Rectal smooth muscle tissue (tissue), 1 donor: ENCODE results near the gene KRTAP2-2.
"Not testable (repeated sequence)": the region's sequence is repeated elsewhere in the genome, so short reads cannot be mapped to it uniquely, and the experiment has no call there.

Experiments used
- H3K27ac ChIP-seq: one replicate; pipeline ENCODE4 v1.7.0; 2013; ENCODE audit warnings: low read depth, low read length, inconsistent platforms
- H3K27me3 ChIP-seq: one replicate; pipeline ENCODE4 v1.7.0; 2013; ENCODE audit warnings: low read length; ENCODE audit not compliant: control insufficient read depth, insufficient read depth
- H3K36me3 ChIP-seq: one replicate; pipeline ENCODE4 v1.7.0; 2013; ENCODE audit warnings: low read length; ENCODE audit not compliant: control insufficient read depth, insufficient read depth
- H3K4me1 ChIP-seq: one replicate; pipeline ENCODE4 v1.7.0; 2013; ENCODE audit warnings: low read length; ENCODE audit not compliant: control insufficient read depth, insufficient read depth
- H3K4me3 ChIP-seq: one replicate; pipeline ENCODE4 v1.7.0; 2013; ENCODE audit warnings: low read length
- H3K9ac ChIP-seq: one replicate; pipeline ENCODE4 v1.7.0; 2013; ENCODE audit warnings: low read length

The KRTAP2-2 gene

DNA sequence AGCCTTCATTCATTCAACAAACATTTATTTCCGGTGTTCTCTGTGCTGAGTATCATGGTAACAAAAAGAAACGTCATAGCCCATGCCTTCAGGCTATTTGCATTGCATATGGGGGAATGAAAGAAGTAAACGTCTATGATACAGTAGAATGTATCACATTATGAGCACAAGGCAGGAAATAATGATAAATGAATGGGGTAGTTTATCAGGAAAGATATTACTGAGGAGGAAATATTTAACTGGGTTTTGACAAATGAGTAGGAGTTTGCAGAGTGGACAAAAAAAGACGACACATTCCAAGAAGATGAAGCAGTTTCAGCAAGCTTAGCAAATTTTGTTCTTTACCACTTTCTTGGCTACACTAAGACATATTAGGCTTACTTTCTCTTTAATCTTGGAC is 27.6 kb upstream of the KRTAP2-2 start:
- Histone ChIP-seq H3K9ac (no peak overlapping the region), H3K27me3 (no peaks in the 10 kb centered on the region), H3K4me3 (no peak overlapping the region), H3K36me3 (no peaks in the 10 kb centered on the region), H3K4me1 (no peaks in the 10 kb centered on the region), H3K27ac (no peak overlapping the region)

DNA sequence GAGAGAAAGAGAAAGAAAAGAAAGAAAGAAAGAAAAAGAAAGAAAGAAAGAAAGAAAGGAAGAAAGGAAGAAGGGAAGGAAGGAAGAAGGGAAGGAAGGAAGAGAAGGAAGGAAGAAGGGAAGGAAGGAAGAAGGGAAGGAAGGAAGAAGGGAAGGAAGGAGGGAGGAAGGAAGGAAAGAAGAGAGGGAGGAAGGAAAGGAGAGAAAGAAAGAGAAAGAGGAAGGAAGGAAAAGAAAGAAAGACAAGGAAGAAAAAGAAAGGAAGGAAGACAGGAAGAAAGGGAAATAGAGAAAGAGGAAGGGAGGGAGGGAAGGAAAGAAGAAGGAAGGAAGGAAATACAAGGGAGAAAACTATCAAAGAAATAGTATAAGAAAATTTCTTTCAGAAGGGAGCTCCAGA is 21.8 kb upstream of the KRTAP2-2 start:
- Histone ChIP-seq H3K9ac (no peak overlapping the region), H3K4me3 (no peak overlapping the region), H3K27ac (no peak overlapping the region), H3K27me3 (no peaks in the 10 kb centered on the region), H3K36me3 (no peaks in the 10 kb centered on the region), H3K4me1 (no peaks in the 10 kb centered on the region)

DNA sequence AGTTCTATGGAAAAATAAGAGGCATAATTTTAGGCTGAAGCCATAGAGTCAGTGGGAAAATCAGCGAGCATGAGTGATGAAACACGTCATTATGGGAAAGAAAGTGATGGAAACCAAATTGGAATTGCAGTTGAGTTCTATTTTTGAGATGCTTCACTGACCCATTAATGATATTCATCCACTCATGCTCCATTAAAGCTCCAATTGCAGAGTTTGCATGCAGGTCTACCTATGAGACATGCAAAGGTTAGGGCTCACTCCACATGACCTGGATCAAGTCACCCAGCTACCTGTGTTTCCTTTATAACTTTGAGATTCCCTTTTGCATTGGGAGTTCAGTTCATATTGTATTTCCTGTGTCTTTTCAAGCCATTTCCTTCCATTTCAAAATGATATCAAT is 18.6 kb upstream of the KRTAP2-2 start:
- Histone ChIP-seq H3K4me3 (no peak overlapping the region), H3K27ac (no peak overlapping the region), H3K4me1 (no peaks in the 10 kb centered on the region), H3K9ac (no peak overlapping the region), H3K27me3 (no peaks in the 10 kb centered on the region), H3K36me3 (no peaks in the 10 kb centered on the region)

DNA sequence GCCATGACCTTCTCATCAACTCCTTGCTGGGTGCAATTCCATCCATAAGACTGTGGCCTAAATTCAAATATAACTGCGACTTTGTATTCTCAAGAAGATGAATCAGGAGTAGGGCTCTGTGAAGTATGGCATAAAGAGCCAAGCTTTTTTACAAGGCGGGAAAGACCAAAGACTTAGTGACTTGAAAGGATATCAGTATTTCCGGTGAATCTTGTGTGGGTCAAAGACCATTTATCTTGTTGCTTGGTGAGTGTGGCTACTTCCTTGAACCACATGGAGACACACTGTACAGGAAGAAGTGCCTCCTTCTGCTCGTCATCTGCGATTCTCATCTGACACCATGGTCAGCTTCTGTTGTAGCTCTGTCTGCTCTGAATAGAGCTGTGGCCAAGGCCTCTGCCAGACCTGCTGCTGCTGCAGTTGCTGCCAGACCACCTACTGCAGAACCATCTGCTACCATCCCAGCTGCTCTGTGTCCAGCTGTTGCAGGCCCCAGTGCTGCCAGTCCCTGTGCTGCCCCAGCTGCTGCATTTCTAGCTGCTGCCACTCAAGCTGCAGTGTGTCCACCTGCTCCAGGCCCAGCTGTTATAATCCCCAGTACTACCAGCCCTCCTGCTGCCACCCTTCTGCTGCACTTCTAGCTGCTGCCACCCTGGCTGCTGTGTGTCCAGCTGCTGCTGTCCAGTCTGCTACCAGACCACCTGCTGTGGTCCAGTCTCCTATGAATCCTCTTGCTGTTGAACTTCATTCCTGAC is 16.8 kb upstream of the KRTAP2-2 start:
- no peaks in the 10 kb centered on the region for H3K4me1 ChIP-seq
- H3K27ac ChIP-seq: no peak overlapping the region
- no peak overlapping the region for H3K4me3 ChIP-seq
- no peaks in the 10 kb centered on the region for H3K27me3 ChIP-seq
- no peak overlapping the region for H3K9ac ChIP-seq
- no peaks in the 10 kb centered on the region for H3K36me3 ChIP-seq

DNA sequence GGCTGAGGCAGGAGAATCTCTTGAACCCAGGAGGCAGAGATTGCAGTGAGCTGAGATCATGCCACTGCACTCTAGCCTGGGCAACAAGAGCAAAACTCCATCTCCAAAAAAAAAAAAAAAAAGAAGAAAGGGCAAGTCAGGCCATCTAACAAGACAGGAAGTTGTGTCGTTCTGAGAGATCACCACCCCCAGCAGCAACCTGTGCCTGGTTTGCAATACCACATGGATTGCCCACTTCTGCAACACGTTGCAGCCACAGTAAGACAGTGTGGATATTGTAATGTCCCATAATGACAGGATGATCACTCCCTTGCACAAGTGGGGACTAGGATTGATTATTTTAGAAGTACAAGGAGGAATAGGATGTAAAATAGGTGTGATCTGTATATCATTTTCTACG is 14.0 kb upstream of the KRTAP2-2 start:
- Histone ChIP-seq H3K9ac (no peak overlapping the region), H3K27ac (no peak overlapping the region), H3K4me1 (no peaks in the 10 kb centered on the region), H3K4me3 (no peak overlapping the region), H3K27me3 (no peaks in the 10 kb centered on the region), H3K36me3 (no peaks in the 10 kb centered on the region)

DNA sequence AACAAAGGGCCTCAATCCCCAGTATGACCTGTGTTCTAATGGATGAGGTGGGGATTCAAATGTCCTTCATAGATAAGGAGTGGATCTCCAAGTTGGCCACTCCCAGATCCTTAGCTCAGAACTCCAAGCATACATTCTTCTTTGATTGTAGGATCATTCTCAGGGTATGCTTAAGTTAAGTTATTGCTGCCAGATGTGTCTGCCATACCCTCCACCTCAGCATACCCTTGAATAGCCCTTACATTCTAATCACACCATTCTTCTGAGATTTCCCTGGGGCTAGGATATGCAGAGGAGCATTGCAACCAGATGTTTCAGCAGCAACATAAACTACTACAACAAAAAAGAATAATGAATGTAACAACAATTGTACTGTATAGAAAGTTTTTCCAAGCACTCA is 12.3 kb upstream of the KRTAP2-2 start:
- Histone ChIP-seq H3K9ac (no peak overlapping the region), H3K27ac (no peak overlapping the region), H3K4me1 (no peaks in the 10 kb centered on the region), H3K4me3 (no peak overlapping the region), H3K27me3 (no peaks in the 10 kb centered on the region), H3K36me3 (no peaks in the 10 kb centered on the region)

DNA sequence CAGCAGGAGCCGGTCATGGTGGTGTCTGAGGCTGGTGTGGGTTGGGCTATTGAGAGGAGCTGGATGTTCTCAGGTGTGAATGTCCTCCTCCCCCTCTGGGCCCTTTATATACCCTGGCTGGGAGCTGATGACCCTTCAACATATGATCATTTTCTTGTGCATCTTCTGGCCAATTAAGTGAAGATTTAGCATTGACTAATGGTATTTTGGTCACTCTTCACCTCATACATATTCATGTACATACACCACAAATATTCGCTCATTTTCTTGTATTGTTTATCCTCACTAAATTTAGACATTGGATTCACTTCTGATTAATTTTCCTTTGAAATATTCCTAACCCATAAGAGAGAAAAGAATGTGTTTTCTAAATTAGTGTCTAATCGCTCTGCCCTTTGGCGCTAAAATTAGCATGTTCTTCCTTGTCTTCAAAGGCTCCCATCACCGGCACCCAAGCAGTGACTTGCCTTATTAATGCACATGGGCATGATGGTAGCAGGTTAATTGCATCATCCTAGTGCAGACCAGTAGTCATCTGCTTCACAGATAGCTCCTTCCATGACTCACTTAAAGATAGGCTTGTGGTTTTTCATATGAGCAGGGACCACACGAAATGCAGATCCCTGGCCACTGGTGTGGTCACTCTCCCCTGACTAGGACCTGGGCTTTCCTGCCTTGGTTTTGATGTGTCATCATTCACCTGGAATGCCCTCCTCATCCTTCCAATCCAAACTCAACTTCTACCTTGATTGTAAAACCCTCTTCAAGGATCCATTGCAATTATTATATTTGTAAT is 11.0 kb upstream of the KRTAP2-2 start, which contains the start of gene KRTAP2-4:
TSS of gene KRTAP2-4 (minus strand) at position 51 of the 796 bp plus-strand sequence. CDS start at position 17, 34 bp downstream.
- no peak within 1 kb of the TSS for H3K27ac ChIP-seq
- H3K27me3 ChIP-seq: no peaks in the 10 kb centered on the region
- H3K36me3 ChIP-seq: no peaks in the 10 kb centered on the region
- H3K9ac ChIP-seq: no peak within 1 kb of the TSS
- no peaks in the 10 kb centered on the region for H3K4me1 ChIP-seq
- H3K4me3 ChIP-seq: no peak within 1 kb of the TSS

DNA sequence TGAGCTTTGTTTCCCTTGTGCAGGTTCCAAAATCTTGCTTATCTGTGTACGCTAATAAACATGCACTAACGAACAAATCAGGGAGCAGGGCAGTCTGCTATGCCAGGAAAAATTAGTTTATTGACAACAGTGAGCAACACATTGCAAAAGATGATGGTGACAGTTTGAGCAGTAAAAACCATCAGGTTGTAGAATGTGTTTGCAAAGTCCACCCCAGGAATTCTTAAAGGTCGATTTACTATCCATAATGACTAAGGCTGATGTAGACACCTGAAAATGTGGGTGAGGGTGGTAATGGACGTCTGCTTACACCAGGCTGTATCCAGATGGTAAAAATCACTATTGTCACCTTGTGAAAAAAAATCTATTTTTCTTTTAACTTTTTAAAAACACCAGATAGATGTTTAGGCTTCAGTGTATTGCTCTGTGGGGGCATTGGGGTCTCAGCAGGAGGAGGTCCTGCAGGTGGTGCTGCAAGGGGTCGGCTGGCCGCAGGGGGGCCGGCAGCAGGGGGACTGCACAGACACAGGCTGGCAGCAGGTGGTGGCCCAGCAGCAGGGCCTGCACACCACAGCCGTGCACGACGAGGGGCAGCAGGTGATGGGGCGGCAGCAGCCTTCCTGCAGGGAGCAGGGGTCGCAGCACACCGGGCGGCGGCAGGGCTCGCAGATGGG is 10.1 kb upstream of the KRTAP2-2 start:
- not testable (repeated sequence) for H3K9ac ChIP-seq, H3K4me3 ChIP-seq, H3K36me3 ChIP-seq, H3K4me1 ChIP-seq, H3K27me3 ChIP-seq, H3K27ac ChIP-seq

DNA sequence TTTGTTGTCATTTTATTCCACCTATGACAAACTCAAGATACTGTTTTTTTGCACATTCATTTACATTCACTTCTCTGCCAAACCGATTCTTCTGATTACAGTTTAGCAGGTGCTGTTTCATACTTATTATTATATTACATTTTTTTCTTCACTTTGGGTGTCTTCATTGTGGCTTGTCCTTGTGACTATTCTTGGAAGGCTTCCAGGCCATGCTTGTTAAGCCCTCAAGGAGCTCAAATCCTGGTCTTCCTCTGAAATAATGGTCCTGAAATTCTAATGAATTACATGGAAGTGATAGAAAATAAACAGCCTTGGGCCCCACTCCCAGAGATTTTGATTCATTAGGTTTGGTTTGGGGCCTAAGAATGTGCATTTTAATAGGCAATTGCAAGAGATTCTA is 9.3 kb upstream of the KRTAP2-2 start:
- no peak overlapping the region for H3K4me3 ChIP-seq
- H3K27me3 ChIP-seq: peaks cover 2% of the 10 kb centered on the region
- no peaks in the 10 kb centered on the region for H3K4me1 ChIP-seq

DNA sequence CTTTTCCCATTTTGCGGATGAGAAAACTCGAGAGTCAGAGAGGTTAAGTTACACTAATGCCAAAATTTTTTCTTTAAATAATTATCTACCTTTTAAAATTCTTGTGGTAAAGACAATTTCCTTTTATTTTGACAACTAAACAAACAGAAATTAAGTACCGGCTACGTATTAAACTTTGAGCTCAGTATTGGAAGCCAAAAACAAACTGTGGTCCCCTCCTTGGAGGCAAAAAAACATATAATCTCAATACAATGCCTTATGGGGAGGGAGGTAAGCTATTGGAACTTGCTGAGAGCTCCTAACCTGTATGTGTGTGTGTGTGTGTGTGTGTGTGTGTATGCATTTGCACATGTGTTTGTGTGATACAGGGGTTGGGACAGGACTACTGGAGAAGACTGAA is 8.4 kb upstream of the KRTAP2-2 start:
- H3K27ac ChIP-seq: no peak overlapping the region
- peaks cover 3% of the 10 kb centered on the region for H3K27me3 ChIP-seq
- no peak overlapping the region for H3K9ac ChIP-seq
- no peaks in the 10 kb centered on the region for H3K4me1 ChIP-seq
- no peak overlapping the region for H3K4me3 ChIP-seq
- H3K36me3 ChIP-seq: no peaks in the 10 kb centered on the region

More for the DNA sequence above, 9.3 kb upstream of the KRTAP2-2 start:
- Histone ChIP-seq H3K27ac (no peak overlapping the region), H3K36me3 (no peaks in the 10 kb centered on the region), H3K9ac (no peak overlapping the region)

DNA sequence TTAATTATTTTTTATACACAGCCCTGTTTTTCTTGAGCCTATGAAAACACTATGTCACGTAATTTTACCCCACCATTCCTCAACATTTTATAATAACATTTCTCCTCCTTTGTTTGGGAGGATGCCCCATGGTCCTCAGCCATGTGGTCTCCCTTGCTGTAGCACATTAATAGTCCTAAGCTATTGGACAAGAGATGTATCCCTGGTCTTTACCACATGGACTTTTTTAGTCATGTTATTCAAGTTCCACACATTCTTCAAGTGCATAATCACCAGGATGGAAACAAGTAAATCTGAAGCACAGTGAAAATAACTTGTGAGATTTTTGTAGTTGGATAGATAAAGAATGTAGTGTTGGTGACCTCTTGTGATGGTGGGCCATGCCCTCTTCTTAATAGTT is 6.9 kb upstream of the KRTAP2-2 start:
- H3K27me3 ChIP-seq: peaks cover 3% of the 10 kb centered on the region
- H3K4me1 ChIP-seq: no peaks in the 10 kb centered on the region
- H3K9ac ChIP-seq: no peak overlapping the region
- no peak overlapping the region for H3K27ac ChIP-seq
- no peaks in the 10 kb centered on the region for H3K36me3 ChIP-seq
- H3K4me3 ChIP-seq: no peak overlapping the region

DNA sequence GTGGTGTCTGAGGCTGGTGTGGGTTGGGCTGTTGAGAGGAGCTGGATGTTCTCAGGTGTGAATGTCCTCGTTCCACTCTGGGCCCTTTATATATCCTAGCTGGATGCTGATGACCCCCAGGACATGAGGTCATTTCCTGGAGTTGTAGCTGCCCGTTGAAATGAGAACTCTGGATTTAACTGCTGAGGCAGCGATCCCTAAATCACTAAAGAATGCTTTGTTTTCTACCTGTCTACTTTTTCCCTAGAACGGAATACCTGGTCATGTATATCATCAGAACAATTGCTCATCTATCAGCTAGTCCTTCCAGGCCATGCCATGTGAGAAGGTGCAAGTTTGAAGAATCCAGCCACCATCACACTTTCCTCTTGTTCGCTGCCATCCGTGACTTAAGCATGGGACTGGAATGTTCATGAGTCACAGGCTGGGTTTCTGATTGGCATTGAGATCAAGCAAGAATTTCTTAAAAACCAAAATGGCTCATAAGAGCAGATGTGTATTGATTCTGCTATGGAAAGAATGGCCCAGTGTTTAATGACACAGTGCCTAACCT is 5.1 kb upstream of the KRTAP2-2 start, which contains the start of gene KRTAP2-3:
TSS of gene KRTAP2-3 (minus strand) at position 63 of the 553 bp plus-strand sequence. CDS start 64 bp downstream, outside the sequence.
- H3K4me3 ChIP-seq: no peak within 1 kb of the TSS
- no peaks in the 10 kb centered on the region for H3K4me1 ChIP-seq
- no peaks in the 10 kb centered on the region for H3K36me3 ChIP-seq
- H3K27ac ChIP-seq: no peak within 1 kb of the TSS
- H3K27me3 ChIP-seq: peaks cover 3% of the 10 kb centered on the region
- no peak within 1 kb of the TSS for H3K9ac ChIP-seq
